HEK293 (cell line): Measurements from ENCODE around the gene KRT17.
"Not testable (repeated sequence)": the region's sequence is repeated elsewhere in the genome, so short reads cannot be mapped to it uniquely, and the experiment has no call there.

ENCODE experiments used
- CTCF ChIA-PET: fragments of 350-600 bp; formaldehyde crosslinking; extraction: SDS; loops from one replicate; lab custom pipeline; 2021; ENCODE audit warnings: antibody characterized with exemption; lab: Yijun Ruan, JAX
- POLR2A ChIA-PET: fragments of 300-600 bp; formaldehyde crosslinking; extraction: SDS; loops from one replicate; lab custom pipeline; 2020; ENCODE audit warnings: antibody characterized with exemption, inconsistent platforms; lab: Yijun Ruan, JAX
- H3K27ac ChIP-seq: fragments of 200-500 bp; sonication (Bioruptor generic); 2 replicates; pipeline ENCODE4 v1.5.1; 2014; ENCODE audit warnings: low read depth, low read length, control low read depth, inconsistent platforms; ENCODE audit errors: extremely low read depth
- H3K36me3 ChIP-seq, 2 experiments: fragments of 200-500 bp in 1 of 2; sonication (Bioruptor generic) in 1 of 2; 1 replicate in 1 of 2; 2 replicates in 1 of 2; pipeline ENCODE4 v1.5.1; 2014 to 2017; ENCODE audit warnings: inconsistent platforms in 2 of 2, low read length in 2 of 2; ENCODE audit not compliant: control insufficient read depth in 2 of 2, insufficient read depth in 1 of 2
- H3K4me1 ChIP-seq: fragments of 200-500 bp; sonication (Bioruptor generic); 2 replicates; pipeline ENCODE4 v1.5.1; 2014; ENCODE audit warnings: mild to moderate bottlenecking, low read length, inconsistent platforms; ENCODE audit not compliant: control insufficient read depth, insufficient read depth
- H3K4me3 ChIP-seq: 2 replicates; pipeline ENCODE4 v1.5.1; 2011; ENCODE audit warnings: low read depth, mild to moderate bottlenecking, control low read depth, low read length, moderate library complexity
- H3K9me3 ChIP-seq: fragments of 200-500 bp; sonication (Bioruptor generic); 2 replicates; pipeline ENCODE4 v1.5.1; 2014; ENCODE audit warnings: low read depth, low read length, inconsistent platforms; ENCODE audit not compliant: control insufficient read depth, insufficient read depth
- AEBP2 ChIP-seq: fragments of 450-650 bp; formaldehyde crosslinking; IDR thresholded peaks from 2 replicates; pipeline ENCODE4 v1.5.1; 2016; ENCODE audit warnings: missing biosample characterization, missing genetic modification characterization, borderline replicate concordance
- BCL6B ChIP-seq: fragments of 450-650 bp; formaldehyde crosslinking; IDR thresholded peaks from 2 replicates; pipeline ENCODE4 v1.5.1; 2017; ENCODE audit warnings: missing biosample characterization, missing genetic modification characterization
- EGR2 ChIP-seq: fragments of 450-650 bp; formaldehyde crosslinking; IDR thresholded peaks from 2 replicates; pipeline ENCODE4 v1.5.1; 2016; ENCODE audit warnings: low read depth, missing biosample characterization, missing genetic modification characterization
- GLI4 ChIP-seq: fragments of 450-650 bp; formaldehyde crosslinking; IDR thresholded peaks from 2 replicates; pipeline ENCODE4 v1.5.1; 2016; ENCODE audit warnings: missing biosample characterization, missing genetic modification characterization
- IKZF3 ChIP-seq: fragments of 450-650 bp; IDR thresholded peaks from 2 replicates; pipeline ENCODE4 v1.5.0; 2018; ENCODE audit warnings: missing biosample characterization, mild to moderate bottlenecking, missing genetic modification characterization, moderate library complexity
- INSM2 ChIP-seq: fragments of 450-650 bp; formaldehyde crosslinking; IDR thresholded peaks from 2 replicates; pipeline ENCODE4 v1.5.1; 2016; ENCODE audit warnings: missing biosample characterization, missing genetic modification characterization
- MYNN ChIP-seq: fragments of 450-650 bp; formaldehyde crosslinking; IDR thresholded peaks from 2 replicates; pipeline ENCODE4 v1.5.1; 2016; ENCODE audit warnings: missing biosample characterization, missing genetic modification characterization, borderline replicate concordance
- SP3 ChIP-seq: fragments of 450-650 bp; formaldehyde crosslinking; IDR thresholded peaks from 2 replicates; pipeline ENCODE4 v1.5.1; 2016; ENCODE audit warnings: missing biosample characterization, missing genetic modification characterization
- YY1 ChIP-seq: fragments of 450-650 bp; formaldehyde crosslinking; IDR thresholded peaks from 2 replicates; pipeline ENCODE4 v1.5.1; 2018; ENCODE audit warnings: missing biosample characterization, missing genetic modification characterization
- ZBTB1 ChIP-seq: fragments of 450-650 bp; formaldehyde crosslinking; IDR thresholded peaks from 2 replicates; pipeline ENCODE4 v1.5.1; 2016; ENCODE audit warnings: missing biosample characterization, missing genetic modification characterization
- ZNF10 ChIP-seq: fragments of 450-650 bp; formaldehyde crosslinking; IDR thresholded peaks from 2 replicates; pipeline ENCODE4 v1.5.1; 2017; ENCODE audit warnings: missing biosample characterization, missing genetic modification characterization
- ZNF133 ChIP-seq: fragments of 450-650 bp; formaldehyde crosslinking; IDR thresholded peaks from 2 replicates; pipeline ENCODE4 v1.5.1; 2016; ENCODE audit warnings: missing biosample characterization, missing genetic modification characterization
- ZNF18 ChIP-seq: fragments of 450-650 bp; formaldehyde crosslinking; IDR thresholded peaks from 2 replicates; pipeline ENCODE4 v1.5.1; 2016; ENCODE audit warnings: missing biosample characterization, missing genetic modification characterization
- ZNF692 ChIP-seq: fragments of 450-650 bp; formaldehyde crosslinking; IDR thresholded peaks from 2 replicates; pipeline ENCODE4 v1.5.1; 2016; ENCODE audit warnings: missing biosample characterization, missing genetic modification characterization
- ZNF704 ChIP-seq: fragments of 450-650 bp; formaldehyde crosslinking; IDR thresholded peaks from 2 replicates; pipeline ENCODE4 v1.5.1; 2016; ENCODE audit warnings: missing biosample characterization, missing genetic modification characterization
- ZNF830 ChIP-seq: fragments of 450-650 bp; IDR thresholded peaks from 2 replicates; pipeline ENCODE4 v1.5.0; 2018; ENCODE audit warnings: missing biosample characterization, missing genetic modification characterization, low read depth, mild to moderate bottlenecking, moderate library complexity

KRT17 gene

GRCh38 chr17:41617136-41617535 lies 7.2 kb downstream of the KRT17 start:
- ChIA-PET CTCF (interaction anchor here (0.6 to 1.6 kb wide), 3 partner anchors 51 to 822 kb away, joined by 3 to 9 read pairs (median 3); no protein-coding TSS in a partner anchor), POLR2A (interaction anchor here (1.5 kb wide), 1 partner anchor 32 kb away, joined by 3 read pairs; no protein-coding TSS in a partner anchor)
- TF ChIP-seq ZNF133 (tag by site-specific recombination) (no peak), AEBP2 (tag by site-specific recombination) (no peak), EGR2 (tag by site-specific recombination) (no peak), IKZF3 (no peak), ZNF18 (tag by site-specific recombination) (no peak)
- Histone ChIP-seq H3K4me3 (no peak overlapping the region), H3K4me1 (no peaks in the 10 kb centered on the region), H3K9me3 (no peaks in the 10 kb centered on the region), H3K27ac (no peak overlapping the region), H3K36me3 (no peaks in the 10 kb centered on the region)

- H3K27ac ChIP-seq, H3K9me3 ChIP-seq, H3K4me1 ChIP-seq, H3K4me3 ChIP-seq, H3K36me3 ChIP-seq: not testable (repeated sequence)
- ChIA-PET CTCF (interaction anchor here (0.6 to 1.6 kb wide), 4 partner anchors 10 to 821 kb away, joined by 3 to 9 read pairs (median 4); no protein-coding TSS in a partner anchor), POLR2A (interaction anchor here (1.5 kb wide), 1 partner anchor 32 kb away, joined by 3 read pairs; no protein-coding TSS in a partner anchor)
These were observed 7.9 kb downstream of the KRT17 start for GRCh38 chr17:41616486-41616885.

GRCh38 chr17:41615454-41615853 lies 8.9 kb downstream of the KRT17 start:
- no peaks in the 10 kb centered on the region for H3K9me3 ChIP-seq
- no peak for TF ChIP-seq ZBTB1 (tag by site-specific recombination)
- TF ChIP-seq ZNF830 (tag by site-specific recombination), result no peak
- TF ChIP-seq GLI4, result no peak
- no peak for TF ChIP-seq INSM2 (tag by site-specific recombination)
- no peak for TF ChIP-seq MYNN (tag by site-specific recombination)
- no peak for TF ChIP-seq ZNF704 (tag by site-specific recombination)
- no peak for TF ChIP-seq SP3 (tag by site-specific recombination)
- TF ChIP-seq ZNF10 (tag by site-specific recombination), result no peak
- TF ChIP-seq ZNF692 (tag by site-specific recombination), result no peak
- no peak for TF ChIP-seq YY1 (tag by site-specific recombination)
- TF ChIP-seq BCL6B, result no peak

More at GRCh38 chr17:41615454-41615853, 8.9 kb downstream of the KRT17 start:
- Histone ChIP-seq H3K27ac (no peak overlapping the region), H3K36me3 (no peaks in the 10 kb centered on the region), H3K4me1 (no peaks in the 10 kb centered on the region), H3K4me3 (no peak overlapping the region)
- CTCF ChIA-PET, result interaction anchor here (0.7 to 1.2 kb wide), 4 partner anchors 9 to 823 kb away, joined by 3 to 8 read pairs (median 4); no protein-coding TSS in a partner anchor
- POLR2A ChIA-PET, result no interaction called here
